A673 (cell line): Measurements from ENCODE around the gene ZBTB20. TPM values are rescaled to one million over a fixed set of nuclear protein-coding genes. Genes with fewer than 3 reads are reported as not detected.

Experiments
- BruUV-seq: library from RNA; stranded (reverse); fragments of 400-500 nt; replicated peaks from 2 replicates; lab custom pipeline; 2021; lab: Mats Ljungman, UMichigan
- CTCF ChIA-PET: fragments of 300-600 bp; sonication (Branson Sonifier 250); formaldehyde crosslinking; loops from one replicate; lab custom pipeline; 2022; ENCODE audit warnings: antibody characterized with exemption; lab: Charles Lee
- POLR2A ChIA-PET: fragments of 300-600 bp; sonication (Branson Sonifier 250); formaldehyde crosslinking; loops from one replicate; lab custom pipeline; 2022; ENCODE audit warnings: antibody characterized with exemption; ENCODE audit not compliant: low non-redundant PET; lab: Charles Lee
- DNase-seq: peaks from one replicate; pipeline ENCODE4 v3.0.0-alpha.2; 2015; ENCODE audit warnings: low spot score
- H3K27ac ChIP-seq: fragments of 200-600 bp; sonication (generic); 2 replicates; pipeline ENCODE4 v1.5.1; 2016; ENCODE audit warnings: mixed run types, low read depth, mild to moderate bottlenecking, mixed read lengths, antibody characterized with exemption, low read length; ENCODE audit not compliant: poor library complexity, severe bottlenecking
- H3K27me3 ChIP-seq: fragments of 200-600 bp; sonication (generic); replicated peaks from 2 replicates; pipeline ENCODE4 v1.6.1; 2017; ENCODE audit warnings: mixed run types, low read depth, mild to moderate bottlenecking, mixed read lengths, antibody characterized with exemption, low read length; ENCODE audit not compliant: insufficient read depth, poor library complexity
- H3K36me3 ChIP-seq: fragments of 200-600 bp; sonication (generic); 2 replicates; pipeline ENCODE4 v1.6.1; 2016; ENCODE audit warnings: mixed run types, mild to moderate bottlenecking, mixed read lengths, antibody characterized with exemption, low read length; ENCODE audit not compliant: insufficient read depth, poor library complexity, severe bottlenecking
- H3K4me1 ChIP-seq: fragments of 200-600 bp; sonication (generic); 2 replicates; pipeline ENCODE4 v1.6.1; 2017; ENCODE audit warnings: mixed run types, mild to moderate bottlenecking, mixed read lengths, antibody characterized with exemption, low read length; ENCODE audit not compliant: insufficient read depth, poor library complexity, severe bottlenecking
- H3K4me3 ChIP-seq: fragments of 200-600 bp; sonication (generic); 2 replicates; pipeline ENCODE4 v1.5.1; 2016; ENCODE audit warnings: low read depth, mixed run types, mild to moderate bottlenecking, mixed read lengths, low read length; ENCODE audit not compliant: poor library complexity, severe bottlenecking
- H3K9me3 ChIP-seq: fragments of 200-600 bp; sonication (generic); 2 replicates; pipeline ENCODE4 v1.6.1; 2016; ENCODE audit warnings: mixed run types, low read depth, mild to moderate bottlenecking, mixed read lengths, antibody characterized with exemption, low read length; ENCODE audit not compliant: poor library complexity, severe bottlenecking
- EZH2 ChIP-seq: fragments of 200-600 bp; sonication (generic); IDR thresholded peaks from 2 replicates; pipeline ENCODE4 v1.6.1; 2017; ENCODE audit warnings: borderline replicate concordance, low read depth, mild to moderate bottlenecking, mixed read lengths, antibody characterized with exemption, low read length; ENCODE audit not compliant: poor library complexity, severe bottlenecking
- intact Hi-C: fragments of 100-400 bp; cut with micrococcal nuclease; formaldehyde crosslinking; loops from one replicate; pipeline ENCODE4 v1.10.0; 2022; ENCODE audit not compliant: unreplicated experiment
- total RNA-seq: library from RNA; stranded (reverse); gene quantifications from 2 replicates; pipeline ENCODE4 v1.2.3, GENCODE V29; 2021
- TF ChIP-seq, protein P1 (sequence below): fragments of 300-800, 200-600 bp; sonication (generic); conservative IDR thresholded peaks from 2 replicates; pipeline ENCODE4 v1.5.1; 2017; ENCODE audit warnings: low read depth, mild to moderate bottlenecking, antibody characterized with exemption, low read length, moderate library complexity, mixed read lengths

Gene ZBTB20
- total RNA-seq, 1 experiment from 2014 or later, result 13.5 TPM

DNA sequence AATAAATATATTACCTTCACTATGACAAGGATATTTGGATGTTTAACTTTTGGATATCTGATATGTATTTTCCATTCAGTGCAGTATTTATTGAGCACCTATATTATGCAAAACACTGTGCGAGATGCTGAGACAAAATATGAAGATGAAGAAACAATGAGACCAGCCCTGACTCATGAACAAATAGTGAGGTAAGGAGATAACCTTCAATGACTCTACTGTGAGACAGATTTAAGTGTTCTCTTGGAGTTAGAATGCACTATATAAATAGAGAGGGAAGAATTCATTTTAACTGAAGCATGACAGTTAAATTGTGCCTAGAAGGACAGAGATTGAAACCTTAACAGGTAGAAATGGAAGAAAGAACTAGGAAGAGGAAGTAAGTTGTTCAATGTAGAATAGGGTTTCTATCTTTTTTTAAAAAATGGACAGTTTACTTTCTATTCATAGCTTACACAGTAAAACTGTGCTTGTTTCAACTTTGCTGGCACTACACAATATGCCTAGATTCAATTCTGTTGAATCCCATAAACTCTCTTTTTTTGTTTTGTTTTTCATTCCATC lies 124.2 kb downstream of the ZBTB20 start:
- BruUV-seq, result no TSS peak
- no peaks in the 10 kb centered on the region for H3K27me3 ChIP-seq
- no peak for DNase-seq
- TF ChIP-seq, protein P1, sequence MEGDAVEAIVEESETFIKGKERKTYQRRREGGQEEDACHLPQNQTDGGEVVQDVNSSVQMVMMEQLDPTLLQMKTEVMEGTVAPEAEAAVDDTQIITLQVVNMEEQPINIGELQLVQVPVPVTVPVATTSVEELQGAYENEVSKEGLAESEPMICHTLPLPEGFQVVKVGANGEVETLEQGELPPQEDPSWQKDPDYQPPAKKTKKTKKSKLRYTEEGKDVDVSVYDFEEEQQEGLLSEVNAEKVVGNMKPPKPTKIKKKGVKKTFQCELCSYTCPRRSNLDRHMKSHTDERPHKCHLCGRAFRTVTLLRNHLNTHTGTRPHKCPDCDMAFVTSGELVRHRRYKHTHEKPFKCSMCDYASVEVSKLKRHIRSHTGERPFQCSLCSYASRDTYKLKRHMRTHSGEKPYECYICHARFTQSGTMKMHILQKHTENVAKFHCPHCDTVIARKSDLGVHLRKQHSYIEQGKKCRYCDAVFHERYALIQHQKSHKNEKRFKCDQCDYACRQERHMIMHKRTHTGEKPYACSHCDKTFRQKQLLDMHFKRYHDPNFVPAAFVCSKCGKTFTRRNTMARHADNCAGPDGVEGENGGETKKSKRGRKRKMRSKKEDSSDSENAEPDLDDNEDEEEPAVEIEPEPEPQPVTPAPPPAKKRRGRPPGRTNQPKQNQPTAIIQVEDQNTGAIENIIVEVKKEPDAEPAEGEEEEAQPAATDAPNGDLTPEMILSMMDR, result no peak
- no peak for TF ChIP-seq EZH2
- H3K4me1 ChIP-seq, result no peaks in the 10 kb centered on the region
- no peaks in the 10 kb centered on the region for H3K36me3 ChIP-seq
- H3K9me3 ChIP-seq, result no peaks in the 10 kb centered on the region
- ChIA-PET CTCF (no interaction called here), POLR2A (no interaction called here)
- H3K27ac ChIP-seq, result no peak overlapping the region
- intact Hi-C loops, result no loop called here
- no peak overlapping the region for H3K4me3 ChIP-seq

DNA sequence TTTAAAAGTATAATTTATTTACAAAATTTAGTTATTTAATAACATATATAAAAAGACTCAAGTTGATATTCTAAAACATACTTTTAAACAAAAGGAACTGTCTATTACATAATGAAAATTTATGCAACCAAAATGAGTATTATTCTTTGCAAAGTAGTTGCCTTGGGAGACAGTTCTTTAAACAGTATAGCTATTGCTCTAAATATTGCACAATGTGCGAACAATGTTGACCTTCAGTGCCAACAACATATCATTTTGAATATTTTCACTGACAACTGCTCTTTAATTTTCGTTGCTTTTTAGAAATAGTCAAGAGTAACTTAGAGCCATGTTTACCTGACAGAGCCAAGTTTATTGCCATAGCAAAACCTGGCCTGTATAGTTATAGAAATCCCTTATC lies 124.9 kb downstream of the ZBTB20 start:
- H3K4me3 ChIP-seq, result no peak overlapping the region
- POLR2A ChIA-PET, result no interaction called here
- H3K36me3 ChIP-seq, result no peaks in the 10 kb centered on the region
- TF ChIP-seq EZH2, result no peak
- TF ChIP-seq, protein P1, result no peak
- intact Hi-C loops, result no loop called here
- H3K27me3 ChIP-seq, result no peaks in the 10 kb centered on the region
- no peak for DNase-seq
- H3K27ac ChIP-seq, result no peak overlapping the region
- H3K4me1 ChIP-seq, result no peaks in the 10 kb centered on the region
- BruUV-seq, result no TSS peak
- CTCF ChIA-PET, result no interaction called here
- no peaks in the 10 kb centered on the region for H3K9me3 ChIP-seq

GRCh38 chr3:115021061-115021460 lies 126.0 kb downstream of the ZBTB20 start:
- ChIA-PET POLR2A (interaction anchor here (0.6 to 0.7 kb wide), 2 partner anchors 972 to 1096 kb away, joined by 3 read pairs; no protein-coding TSS in a partner anchor), CTCF (no interaction called here)
- no peaks in the 10 kb centered on the region for H3K27me3 ChIP-seq
- H3K36me3 ChIP-seq, result no peaks in the 10 kb centered on the region
- H3K27ac ChIP-seq, result no peak overlapping the region
- TF ChIP-seq, protein P1, result no peak
- TF ChIP-seq EZH2, result no peak
- no peak for DNase-seq
- intact Hi-C loops, result no loop called here
- no peaks in the 10 kb centered on the region for H3K9me3 ChIP-seq
- no TSS peak for BruUV-seq
- no peaks in the 10 kb centered on the region for H3K4me1 ChIP-seq
- H3K4me3 ChIP-seq, result no peak overlapping the region
